Tibial nerve (tissue), 4 donors: Measurements from ENCODE around the gene THEMIS2.

Source experiments
- EP300 ChIP-seq, 2 donors: sonication (generic); formaldehyde crosslinking; IDR thresholded peaks; one replicate each; pipeline ENCODE4 v1.6.1; 2017; ENCODE audit warnings: antibody characterized with exemption in 2 of 2, mild to moderate bottlenecking in 1 of 2
- POLR2A ChIP-seq, 2 donors: fragments of 450-650 bp; IDR thresholded peaks; one replicate each; pipeline ENCODE4 v1.6.1; 2017; ENCODE audit warnings: antibody characterized with exemption in 2 of 2, mild to moderate bottlenecking in 2 of 2, moderate library complexity in 2 of 2
- TF ChIP-seq, protein P1 (sequence below), 5 experiments: fragments of 200-600 bp in 3 of 5; fragments of 450-650 bp in 2 of 5; sonication (generic) in 3 of 5; IDR thresholded peaks; one replicate each; pipeline ENCODE4 v1.5.1; 2016 to 2019; ENCODE audit warnings: antibody characterized with exemption in 5 of 5, mild to moderate bottlenecking in 3 of 5, moderate library complexity in 2 of 5

DNA sequence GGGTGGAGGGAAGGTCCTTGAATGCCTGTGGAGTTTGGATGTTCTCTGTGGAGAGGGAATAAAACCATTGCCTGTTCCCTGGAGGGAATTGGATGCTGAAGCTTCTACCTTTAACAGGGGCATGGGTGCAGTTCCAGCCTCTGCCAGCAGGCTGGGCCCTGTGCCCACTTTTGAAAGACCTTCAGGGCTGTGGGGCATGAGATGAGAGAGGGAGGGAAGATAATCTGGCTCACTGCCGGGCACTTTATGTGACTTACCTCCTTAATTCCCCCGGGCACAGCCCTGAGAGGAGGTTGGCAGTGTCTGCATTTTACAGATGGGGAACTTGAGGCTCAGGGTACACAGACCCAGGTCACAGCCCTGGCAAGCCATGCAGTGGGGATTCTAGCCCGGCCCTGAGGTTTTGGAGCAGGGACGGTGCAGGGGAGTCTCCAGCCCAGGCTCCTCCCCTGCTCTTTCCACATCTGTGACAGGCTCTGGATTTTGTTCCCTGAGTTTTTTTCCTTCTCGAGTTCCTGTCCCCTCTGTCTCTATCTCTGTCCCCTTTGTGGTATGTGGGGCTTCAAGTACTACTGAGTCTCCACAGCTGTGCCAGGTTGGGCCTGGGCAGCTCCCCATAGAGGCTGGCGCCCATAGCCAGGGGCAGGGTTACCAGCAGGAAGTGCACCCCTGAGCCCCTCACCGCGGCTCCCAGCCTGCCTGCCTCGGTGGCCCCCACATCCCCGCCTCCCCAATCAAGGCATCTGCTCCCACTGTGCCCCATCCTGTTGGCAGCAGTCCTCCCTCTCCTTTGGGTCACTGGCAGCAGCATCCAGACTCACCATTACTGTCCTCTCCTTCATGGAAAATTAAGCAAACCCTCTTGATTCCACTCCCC lies 14.0 kb upstream of the THEMIS2 start:
- TF ChIP-seq, protein P1, sequence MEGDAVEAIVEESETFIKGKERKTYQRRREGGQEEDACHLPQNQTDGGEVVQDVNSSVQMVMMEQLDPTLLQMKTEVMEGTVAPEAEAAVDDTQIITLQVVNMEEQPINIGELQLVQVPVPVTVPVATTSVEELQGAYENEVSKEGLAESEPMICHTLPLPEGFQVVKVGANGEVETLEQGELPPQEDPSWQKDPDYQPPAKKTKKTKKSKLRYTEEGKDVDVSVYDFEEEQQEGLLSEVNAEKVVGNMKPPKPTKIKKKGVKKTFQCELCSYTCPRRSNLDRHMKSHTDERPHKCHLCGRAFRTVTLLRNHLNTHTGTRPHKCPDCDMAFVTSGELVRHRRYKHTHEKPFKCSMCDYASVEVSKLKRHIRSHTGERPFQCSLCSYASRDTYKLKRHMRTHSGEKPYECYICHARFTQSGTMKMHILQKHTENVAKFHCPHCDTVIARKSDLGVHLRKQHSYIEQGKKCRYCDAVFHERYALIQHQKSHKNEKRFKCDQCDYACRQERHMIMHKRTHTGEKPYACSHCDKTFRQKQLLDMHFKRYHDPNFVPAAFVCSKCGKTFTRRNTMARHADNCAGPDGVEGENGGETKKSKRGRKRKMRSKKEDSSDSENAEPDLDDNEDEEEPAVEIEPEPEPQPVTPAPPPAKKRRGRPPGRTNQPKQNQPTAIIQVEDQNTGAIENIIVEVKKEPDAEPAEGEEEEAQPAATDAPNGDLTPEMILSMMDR (IDR thresholded peaks at IDR 0.05) = peak; percentile 79 to 93 (median 88)
- no peak for TF ChIP-seq POLR2A (IDR thresholded peaks at IDR 0.05)
- TF ChIP-seq EP300 (IDR thresholded peaks at IDR 0.05) = peak; percentile 34 to 41
